HG02642 (cell line): ENCODE measurements around the gene PPP1R26.
"Not testable (repeated sequence)": the region's sequence is repeated elsewhere in the genome, so short reads cannot be mapped to it uniquely, and the experiment has no call there.

ENCODE experiments used
- ATAC-seq: cut with Tn5 transposase; IDR thresholded peaks from one replicate; pipeline ENCODE4 v1.9.1; 2021; ENCODE audit warnings: mild to moderate bottlenecking; ENCODE audit not compliant: unreplicated experiment, poor library complexity

Gene PPP1R26

GRCh38 chr9:135519179-135519971 lies 39.8 kb downstream of the PPP1R26 start:
- no peak for ATAC-seq

- no peak for ATAC-seq
Measured at GRCh38 chr9:135520916-135521607, 41.5 kb downstream of the PPP1R26 start, which contains the start of gene LCN1. LCN1 (plus strand) TSS chr9:135521440; CDS start chr9:135521498, 58 bp downstream.

- ATAC-seq, result no peak
Measured at GRCh38 chr9:135521608-135522095, 42.1 kb downstream of the PPP1R26 start.

- no peak for ATAC-seq
Measured at GRCh38 chr9:135522137-135522877, 42.7 kb downstream of the PPP1R26 start.

- ATAC-seq, result no peak
Measured at GRCh38 chr9:135522931-135523330, 43.3 kb downstream of the PPP1R26 start.

- ATAC-seq, result no peak
Measured at GRCh38 chr9:135523521-135524129, 44.0 kb downstream of the PPP1R26 start.

GRCh38 chr9:135524130-135524861 lies 44.7 kb downstream of the PPP1R26 start:
- no peak for ATAC-seq

- ATAC-seq, result no peak
Measured at GRCh38 chr9:135525241-135526088, 45.9 kb downstream of the PPP1R26 start.

- ATAC-seq, result no peak
Measured at GRCh38 chr9:135526089-135526729, 46.6 kb downstream of the PPP1R26 start.

GRCh38 chr9:135526730-135527571 lies 47.4 kb downstream of the PPP1R26 start:
- ATAC-seq, result no peak

- not testable (repeated sequence) for ATAC-seq
Measured at GRCh38 chr9:135528842-135529435, 49.4 kb downstream of the PPP1R26 start.

- no peak for ATAC-seq
Measured at GRCh38 chr9:135530146-135530545, 50.6 kb downstream of the PPP1R26 start.

GRCh38 chr9:135531096-135531495 lies 51.5 kb downstream of the PPP1R26 start:
- no peak for ATAC-seq

- ATAC-seq, result no peak
Measured at GRCh38 chr9:135533113-135533512, 53.5 kb downstream of the PPP1R26 start.

- ATAC-seq, result no peak
Measured at GRCh38 chr9:135533674-135534073, 54.1 kb downstream of the PPP1R26 start.

GRCh38 chr9:135534192-135534711 lies 54.7 kb downstream of the PPP1R26 start:
- not testable (repeated sequence) for ATAC-seq

- ATAC-seq, result not testable (repeated sequence)
Measured at GRCh38 chr9:135534826-135535225, 55.2 kb downstream of the PPP1R26 start.
